ENCODE results near the gene PLAGL2. TPM values are rescaled to one million over a fixed set of nuclear protein-coding genes. Genes with fewer than 3 reads are reported as not detected.
"Not testable (repeated sequence)": the region's sequence is repeated elsewhere in the genome, so short reads cannot be mapped to it uniquely, and the experiment has no call there.

Gene PLAGL2
- total and polyA plus RNA-seq, 9 of the 15 experiments (the other 6 are each of a cell fraction or from before 2014, with no cell fraction given), result 3.1 to 24.3 (median 6.4) TPM

GRCh38 chr20:32197136-32197535 lies 10.4 kb downstream of the PLAGL2 start:
- DNase-seq (ENCODE audit: extremely low read depth in 1 of 4, low spot score in 3 of 4); H2AFZ ChIP-seq (ENCODE audit: low read depth, low read length); H3K4me2 ChIP-seq (ENCODE audit: insufficient read depth, low read length); H3K27me3 ChIP-seq (ENCODE audit: control insufficient read depth in 2 of 2, insufficient read depth in 2 of 2, low read length in 2 of 2); H3K27ac ChIP-seq (ENCODE audit: extremely low read depth, low read depth, low read length); intact Hi-C loops (cut with micrococcal nuclease); FAIRE-seq; CTCF ChIA-PET (ENCODE audit: low intra/inter-chr PET ratio); H3K4me3 ChIP-seq; H3K9ac ChIP-seq (ENCODE audit: insufficient read depth in 1 of 2, low read depth in 2 of 2, low read length in 2 of 2); H3K4me1 ChIP-seq (replicated peaks in 1 of 2; ENCODE audit: control insufficient read depth in 2 of 2, insufficient read depth in 2 of 2, low read length in 2 of 2); in situ Hi-C loops (cut with MboI); H3K9me3 ChIP-seq (replicated peaks; ENCODE audit: control insufficient read depth, insufficient read depth, low read depth, low read length); BruUV-seq (replicated peaks); ATAC-seq; H3K9me1 ChIP-seq (ENCODE audit: control insufficient read depth, insufficient read depth, low read length): not testable (repeated sequence)
- POLR2A ChIA-PET, result interaction anchor here (1.5 kb wide), 1 partner anchor 8 kb away, joined by 5 read pairs; no protein-coding TSS in a partner anchor
- peaks cover 79% of the 10 kb centered on the region for H3K36me3 ChIP-seq (ENCODE audit: control insufficient read depth, insufficient read depth, low read length)
- H3K79me2 ChIP-seq (ENCODE audit: control insufficient read depth, insufficient read depth, low read length), result peaks cover 25% of the 10 kb centered on the region
- H4K20me1 ChIP-seq (replicated peaks; ENCODE audit: control insufficient read depth, insufficient read depth, low read length), result peaks cover 12% of the 10 kb centered on the region; the same call in 1 of the 2 replicates
- WGBS (ENCODE audit: insufficient coverage, low coverage, missing lambda C conversion rate), result 97% methylated on average over 16 of the region's 20 CpGs
- TF ChIP-seq RBFOX2 (IDR thresholded peaks at IDR 0.05; ENCODE audit: low read depth, low read length), result peak; percentile 39
- TF ChIP-seq, protein P1, sequence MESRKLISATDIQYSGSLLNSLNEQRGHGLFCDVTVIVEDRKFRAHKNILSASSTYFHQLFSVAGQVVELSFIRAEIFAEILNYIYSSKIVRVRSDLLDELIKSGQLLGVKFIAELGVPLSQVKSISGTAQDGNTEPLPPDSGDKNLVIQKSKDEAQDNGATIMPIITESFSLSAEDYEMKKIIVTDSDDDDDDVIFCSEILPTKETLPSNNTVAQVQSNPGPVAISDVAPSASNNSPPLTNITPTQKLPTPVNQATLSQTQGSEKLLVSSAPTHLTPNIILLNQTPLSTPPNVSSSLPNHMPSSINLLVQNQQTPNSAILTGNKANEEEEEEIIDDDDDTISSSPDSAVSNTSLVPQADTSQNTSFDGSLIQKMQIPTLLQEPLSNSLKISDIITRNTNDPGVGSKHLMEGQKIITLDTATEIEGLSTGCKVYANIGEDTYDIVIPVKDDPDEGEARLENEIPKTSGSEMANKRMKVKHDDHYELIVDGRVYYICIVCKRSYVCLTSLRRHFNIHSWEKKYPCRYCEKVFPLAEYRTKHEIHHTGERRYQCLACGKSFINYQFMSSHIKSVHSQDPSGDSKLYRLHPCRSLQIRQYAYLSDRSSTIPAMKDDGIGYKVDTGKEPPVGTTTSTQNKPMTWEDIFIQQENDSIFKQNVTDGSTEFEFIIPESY (CRISPR knock-in tag; IDR thresholded peaks at IDR 0.05), result 0 out of 2 replicates have a peak, but pooled peaks have one; percentile 33

DNA sequence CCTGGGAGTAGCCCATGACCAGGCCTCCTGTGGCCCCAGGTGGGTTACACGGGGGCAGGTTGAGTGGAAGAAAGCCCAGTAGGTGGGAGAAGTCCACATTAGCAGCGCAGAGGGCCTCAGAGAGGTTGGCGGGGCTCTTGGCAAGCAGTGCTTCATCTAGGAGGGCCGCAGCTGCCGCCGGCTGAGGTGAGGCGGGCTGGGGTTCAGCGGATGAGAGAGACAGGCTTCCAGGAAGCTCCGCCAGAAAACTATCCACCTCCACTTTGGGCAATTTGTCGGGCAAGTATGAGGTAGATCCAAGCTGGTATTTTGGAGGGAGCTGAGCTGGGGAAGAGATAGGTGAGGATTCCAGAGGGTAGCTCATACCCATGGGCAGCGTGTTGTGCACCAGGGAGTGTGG lies 10.9 kb downstream of the PLAGL2 start:
- 94% methylated on average over 8 of the region's 11 CpGs for WGBS (ENCODE audit: insufficient coverage, low coverage, missing lambda C conversion rate)

More for the DNA sequence above, 10.9 kb downstream of the PLAGL2 start:
- H3K27me3 ChIP-seq (ENCODE audit: control insufficient read depth in 2 of 2, insufficient read depth in 2 of 2, low read length in 2 of 2); H3K9ac ChIP-seq (ENCODE audit: insufficient read depth in 1 of 2, low read depth in 2 of 2, low read length in 2 of 2); H2AFZ ChIP-seq (ENCODE audit: low read depth, low read length); ATAC-seq; in situ Hi-C loops (cut with MboI); intact Hi-C loops (cut with micrococcal nuclease); H3K9me1 ChIP-seq (ENCODE audit: control insufficient read depth, insufficient read depth, low read length); FAIRE-seq; H3K4me2 ChIP-seq (ENCODE audit: insufficient read depth, low read length); CTCF ChIA-PET (ENCODE audit: low intra/inter-chr PET ratio); H3K27ac ChIP-seq (ENCODE audit: extremely low read depth, low read depth, low read length); DNase-seq (ENCODE audit: extremely low read depth in 1 of 4, low spot score in 3 of 4); H3K9me3 ChIP-seq (replicated peaks; ENCODE audit: control insufficient read depth, insufficient read depth, low read depth, low read length); H3K4me1 ChIP-seq (replicated peaks in 1 of 2; ENCODE audit: control insufficient read depth in 2 of 2, insufficient read depth in 2 of 2, low read length in 2 of 2); H3K4me3 ChIP-seq; BruUV-seq (replicated peaks): not testable (repeated sequence)
- Histone ChIP-seq H3K36me3 (ENCODE audit: control insufficient read depth, insufficient read depth, low read length) (peaks cover 75% of the 10 kb centered on the region), H3K79me2 (ENCODE audit: control insufficient read depth, insufficient read depth, low read length) (peaks cover 22% of the 10 kb centered on the region), H4K20me1 (replicated peaks; ENCODE audit: control insufficient read depth, insufficient read depth, low read length) (peaks cover 12% of the 10 kb centered on the region; the same call in 1 of the 2 replicates)
- POLR2A ChIA-PET, result interaction anchor here (1.5 kb wide), 1 partner anchor 8 kb away, joined by 5 read pairs; no protein-coding TSS in a partner anchor
